Measurements from ENCODE around the gene CMC1.
"Not testable (repeated sequence)": the region's sequence is repeated elsewhere in the genome, so short reads cannot be mapped to it uniquely, and the experiment has no call there.

The CMC1 gene, protein sequence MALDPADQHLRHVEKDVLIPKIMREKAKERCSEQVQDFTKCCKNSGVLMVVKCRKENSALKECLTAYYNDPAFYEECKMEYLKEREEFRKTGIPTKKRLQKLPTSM

GRCh38 chr3:28241221-28242160 lies at the start of gene CMC1:
Gene CMC1 (plus strand): TSS chr3:28241619. CDS start chr3:28241794, 175 bp downstream.
- H3K36me3 ChIP-seq (ENCODE audit: low read length) = no peaks in the 10 kb centered on the region
- no peaks in the 10 kb centered on the region for H3K9me3 ChIP-seq (ENCODE audit: insufficient read depth, low read length)

DNA sequence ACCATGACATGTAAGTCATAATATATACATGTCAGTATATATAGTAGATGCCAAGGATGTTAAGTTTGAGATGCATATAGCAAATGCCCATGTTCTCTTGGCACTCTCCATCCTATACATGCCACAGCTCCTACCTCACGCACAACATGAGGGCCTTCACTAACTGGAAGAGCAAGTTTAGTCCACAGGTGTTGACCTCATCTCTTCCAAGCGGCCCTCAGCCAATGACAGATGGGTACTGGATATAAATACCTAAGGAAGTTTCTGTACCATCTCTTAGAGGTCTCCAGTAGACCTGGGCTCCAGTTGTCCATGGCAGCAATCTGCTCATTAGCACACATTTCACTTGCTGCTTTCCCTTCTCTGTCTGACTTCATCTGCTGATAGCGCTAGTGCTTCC lies 43.3 kb upstream of the CMC1 start:
- H3K9me3 ChIP-seq (ENCODE audit: insufficient read depth, low read length) = no peaks in the 10 kb centered on the region
- no peaks in the 10 kb centered on the region for H4K20me1 ChIP-seq (ENCODE audit: low read depth, low read length)
- H3K79me2 ChIP-seq (ENCODE audit: insufficient read depth, low read length) = no peaks in the 10 kb centered on the region
- no peaks in the 10 kb centered on the region for H3F3A ChIP-seq (ENCODE audit: insufficient read depth)
- no peaks in the 10 kb centered on the region for H3K36me3 ChIP-seq (ENCODE audit: low read length)
- no peak overlapping the region for H3K27ac ChIP-seq (ENCODE audit: low read depth, low read length)
- no peak overlapping the region for H3K4me2 ChIP-seq (ENCODE audit: low read depth, low read length, poor library complexity, severe bottlenecking)
- H3K27me3 ChIP-seq (ENCODE audit: low read length) = no peaks in the 10 kb centered on the region
- no peak overlapping the region for H3K9ac ChIP-seq (ENCODE audit: low read length)
- H3K4me3 ChIP-seq (ENCODE audit: insufficient read depth, low read length, poor library complexity, severe bottlenecking) = no peak overlapping the region
- no peaks in the 10 kb centered on the region for H3K9me2 ChIP-seq (replicated peaks; ENCODE audit: insufficient read depth, low read length)
- no peak for TF ChIP-seq EZH2phosphoT487 (conservative IDR thresholded peaks at IDR 0.05; ENCODE audit: low read length)
- no peak for TF ChIP-seq CTCF (IDR thresholded peaks at IDR 0.05; ENCODE audit: insufficient read depth, low read length, poor library complexity, severe bottlenecking)
- no peak overlapping the region for H2AFZ ChIP-seq (ENCODE audit: low read depth, low read length, severe bottlenecking)

More at GRCh38 chr3:28241221-28242160, at the start of gene CMC1:
- Histone ChIP-seq H4K20me1 (ENCODE audit: low read depth, low read length) (no peaks in the 10 kb centered on the region), H3K4me2 (ENCODE audit: low read depth, low read length, poor library complexity, severe bottlenecking) (peak within 1 kb of the TSS; percentile 81), H3K27me3 (ENCODE audit: low read length) (no peaks in the 10 kb centered on the region), H3K9ac (ENCODE audit: low read length) (peak within 1 kb of the TSS; percentile 81), H3F3A (ENCODE audit: insufficient read depth) (no peaks in the 10 kb centered on the region), H3K4me3 (ENCODE audit: insufficient read depth, low read length, poor library complexity, severe bottlenecking) (peak within 1 kb of the TSS; percentile 86), H2AFZ (ENCODE audit: low read depth, low read length, severe bottlenecking) (peak within 1 kb of the TSS; percentile 98), H3K9me2 (replicated peaks; ENCODE audit: insufficient read depth, low read length) (no peaks in the 10 kb centered on the region), H3K79me2 (ENCODE audit: insufficient read depth, low read length) (peaks cover 40% of the 10 kb centered on the region), H3K27ac (ENCODE audit: low read depth, low read length) (peak within 1 kb of the TSS; percentile 37; the same call in 1 of the 2 replicates)
- TF ChIP-seq EZH2phosphoT487 (conservative IDR thresholded peaks at IDR 0.05; ENCODE audit: low read length) = no peak
- TF ChIP-seq CTCF (IDR thresholded peaks at IDR 0.05; ENCODE audit: insufficient read depth, low read length, poor library complexity, severe bottlenecking) = no peak

- Histone ChIP-seq H3K9me2 (replicated peaks; ENCODE audit: insufficient read depth, low read length) (no peaks in the 10 kb centered on the region), H4K20me1 (ENCODE audit: low read depth, low read length) (no peaks in the 10 kb centered on the region), H3K27ac (ENCODE audit: low read depth, low read length) (no peak overlapping the region), H3K79me2 (ENCODE audit: insufficient read depth, low read length) (no peaks in the 10 kb centered on the region), H3K9me3 (ENCODE audit: insufficient read depth, low read length) (no peaks in the 10 kb centered on the region), H3K9ac (ENCODE audit: low read length) (no peak overlapping the region), H3K27me3 (ENCODE audit: low read length) (no peaks in the 10 kb centered on the region), H3K36me3 (ENCODE audit: low read length) (no peaks in the 10 kb centered on the region), H3K4me3 (ENCODE audit: insufficient read depth, low read length, poor library complexity, severe bottlenecking) (no peak overlapping the region), H3K4me2 (ENCODE audit: low read depth, low read length, poor library complexity, severe bottlenecking) (no peak overlapping the region), H2AFZ (ENCODE audit: low read depth, low read length, severe bottlenecking) (no peak overlapping the region), H3F3A (ENCODE audit: insufficient read depth) (no peaks in the 10 kb centered on the region)
- TF ChIP-seq EZH2phosphoT487 (conservative IDR thresholded peaks at IDR 0.05; ENCODE audit: low read length) (no peak), CTCF (IDR thresholded peaks at IDR 0.05; ENCODE audit: insufficient read depth, low read length, poor library complexity, severe bottlenecking) (no peak)
These were observed 42.4 kb upstream of the CMC1 start for GRCh38 chr3:28198974-28199373.

GRCh38 chr3:28199643-28200042 lies 41.8 kb upstream of the CMC1 start:
- not testable (repeated sequence) for H3K9ac ChIP-seq (ENCODE audit: low read length); H3F3A ChIP-seq (ENCODE audit: insufficient read depth); H3K4me3 ChIP-seq (ENCODE audit: insufficient read depth, low read length, poor library complexity, severe bottlenecking); H3K79me2 ChIP-seq (ENCODE audit: insufficient read depth, low read length); H3K27ac ChIP-seq (ENCODE audit: low read depth, low read length); H3K4me2 ChIP-seq (ENCODE audit: low read depth, low read length, poor library complexity, severe bottlenecking); H3K27me3 ChIP-seq (ENCODE audit: low read length); H2AFZ ChIP-seq (ENCODE audit: low read depth, low read length, severe bottlenecking); H3K9me2 ChIP-seq (replicated peaks; ENCODE audit: insufficient read depth, low read length); H3K36me3 ChIP-seq (ENCODE audit: low read length); H4K20me1 ChIP-seq (ENCODE audit: low read depth, low read length); H3K9me3 ChIP-seq (ENCODE audit: insufficient read depth, low read length)

DNA sequence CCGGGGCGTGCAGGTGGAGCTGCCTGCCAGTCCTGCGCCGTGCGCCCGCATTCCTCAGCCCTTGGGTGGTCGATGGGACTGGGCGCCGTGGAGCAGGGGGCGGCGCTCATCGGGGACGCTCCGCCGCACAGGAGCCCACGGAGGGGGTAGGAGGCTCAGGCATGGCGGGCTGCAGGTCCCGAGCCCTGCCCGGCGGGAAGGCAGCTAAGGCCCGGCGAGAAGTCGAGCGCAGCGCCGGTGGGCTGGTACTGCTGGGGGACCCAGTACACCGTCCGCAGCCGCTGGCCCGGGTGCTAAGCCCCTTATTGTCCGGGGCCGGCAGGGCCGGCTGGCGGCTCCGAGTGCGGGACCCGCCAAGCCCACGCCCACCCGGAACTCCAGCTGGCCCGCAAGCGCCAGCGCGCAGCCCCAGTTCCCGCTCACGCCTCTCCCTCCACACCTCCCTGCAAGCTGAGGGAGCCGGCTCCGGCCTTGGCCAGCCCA lies 41.0 kb upstream of the CMC1 start:
- not testable (repeated sequence) for H4K20me1 ChIP-seq (ENCODE audit: low read depth, low read length); H3K9me3 ChIP-seq (ENCODE audit: insufficient read depth, low read length); H3F3A ChIP-seq (ENCODE audit: insufficient read depth); H3K36me3 ChIP-seq (ENCODE audit: low read length); H3K4me2 ChIP-seq (ENCODE audit: low read depth, low read length, poor library complexity, severe bottlenecking); H2AFZ ChIP-seq (ENCODE audit: low read depth, low read length, severe bottlenecking); H3K4me3 ChIP-seq (ENCODE audit: insufficient read depth, low read length, poor library complexity, severe bottlenecking); H3K9me2 ChIP-seq (replicated peaks; ENCODE audit: insufficient read depth, low read length); H3K27me3 ChIP-seq (ENCODE audit: low read length); H3K79me2 ChIP-seq (ENCODE audit: insufficient read depth, low read length); H3K27ac ChIP-seq (ENCODE audit: low read depth, low read length); H3K9ac ChIP-seq (ENCODE audit: low read length)
